ENCODE data around the gene LIMS2. TPM values are rescaled to one million over a fixed set of nuclear protein-coding genes. Genes with fewer than 3 reads are reported as not detected.

Gene LIMS2
- total and polyA plus RNA-seq, 7 donors, result 9.3 to 31.8 (median 16.4) TPM

GRCh38 chr2:127697482-127698180 lies 22.3 kb upstream of the LIMS2 start:
- H3K36me3 ChIP-seq (ENCODE audit: insufficient read depth in 1 of 2, low read depth in 1 of 2), result no peaks in the 10 kb centered on the region
- no peak overlapping the region for H3K27ac ChIP-seq
- H3K9me3 ChIP-seq, result no peaks in the 10 kb centered on the region
- ATAC-seq, result no peak
- TF ChIP-seq CTCF (IDR thresholded peaks at IDR 0.05), result no peak
- DNase-seq, result no peak
- no peaks in the 10 kb centered on the region for H3K27me3 ChIP-seq (ENCODE audit: insufficient read depth in 3 of 3, low read length in 2 of 3)
- 91 to 92% (median 91%) methylated on average over 21 of the region's 21 CpGs for WGBS, 3 donors
- H3K4me1 ChIP-seq, result peaks cover 11% of the 10 kb centered on the region
- intact Hi-C loops (cut with DNase I), result loop anchor here (5.0 kb wide), 2 partner anchors 50 to 105 kb away; partner anchors contain the start of gene GPR17 (in 1 of the 2)
- no peak overlapping the region for H3K4me3 ChIP-seq

- H3K27me3 ChIP-seq (ENCODE audit: insufficient read depth in 3 of 3, low read length in 2 of 3), result no peaks in the 10 kb centered on the region
- intact Hi-C loops (cut with DNase I), result loop anchor here (5.0 kb wide), 2 partner anchors 48 to 103 kb away; partner anchors contain the start of gene GPR17 (in 1 of the 2)
- H3K9me3 ChIP-seq, result no peaks in the 10 kb centered on the region
- TF ChIP-seq CTCF (IDR thresholded peaks at IDR 0.05), result peak; percentile 50
- 23 to 32% (median 25%) methylated on average over 40 to 52 of the region's 52 CpGs for WGBS, 3 donors
- ATAC-seq, result peak; percentile 48 to 74 (median 64)
- H3K36me3 ChIP-seq (ENCODE audit: insufficient read depth in 1 of 2, low read depth in 1 of 2), result no peaks in the 10 kb centered on the region
- H3K4me1 ChIP-seq, result peaks cover 5% of the 10 kb centered on the region
- H3K27ac ChIP-seq, result no peak overlapping the region
- H3K4me3 ChIP-seq, result peak overlapping the region; percentile 61
- DNase-seq, result peak; percentile 70 to 84
These were observed 20.5 kb upstream of the LIMS2 start for GRCh38 chr2:127695491-127696472.

- ATAC-seq, result peak in 1 of 4 donors; percentile 34
- intact Hi-C loops (cut with DNase I), result loop anchor here (5.0 kb wide), 2 partner anchors 48 to 103 kb away; partner anchors contain the start of gene GPR17 (in 1 of the 2)
These were observed 19.7 kb upstream of the LIMS2 start for GRCh38 chr2:127694986-127695385.

GRCh38 chr2:127690696-127691095 lies 15.4 kb upstream of the LIMS2 start:
- Histone ChIP-seq H3K4me1 (no peaks in the 10 kb centered on the region), H3K27me3 (ENCODE audit: insufficient read depth in 3 of 3, low read length in 2 of 3) (no peaks in the 10 kb centered on the region), H3K36me3 (ENCODE audit: insufficient read depth in 1 of 2, low read depth in 1 of 2) (no peaks in the 10 kb centered on the region), H3K4me3 (no peak overlapping the region), H3K27ac (no peak overlapping the region), H3K9me3 (no peaks in the 10 kb centered on the region)
- no peak for ATAC-seq
- intact Hi-C loops (cut with DNase I), result no loop called here
- WGBS, 3 donors, result 91 to 98% (median 91%) methylated on average over 2 of the region's 2 CpGs
- DNase-seq, result no peak
- TF ChIP-seq CTCF (IDR thresholded peaks at IDR 0.05), result no peak

More at GRCh38 chr2:127694986-127695385, 19.7 kb upstream of the LIMS2 start:
- no peak overlapping the region for H3K27ac ChIP-seq
- H3K4me1 ChIP-seq, result no peaks in the 10 kb centered on the region
- no peaks in the 10 kb centered on the region for H3K27me3 ChIP-seq (ENCODE audit: insufficient read depth in 3 of 3, low read length in 2 of 3)
- H3K36me3 ChIP-seq (ENCODE audit: insufficient read depth in 1 of 2, low read depth in 1 of 2), result no peaks in the 10 kb centered on the region
- H3K4me3 ChIP-seq, result peak overlapping the region; percentile 61
- WGBS, 3 donors, result 81 to 91% (median 86%) methylated on average over 9 of the region's 9 CpGs
- no peaks in the 10 kb centered on the region for H3K9me3 ChIP-seq
- DNase-seq, result peak in 1 of 2 donors; percentile 59
- no peak for TF ChIP-seq CTCF (IDR thresholded peaks at IDR 0.05)
